H1 (cell line): ENCODE results near the gene MAPKAP1. TPM values are rescaled to one million over a fixed set of nuclear protein-coding genes. Genes with fewer than 3 reads are reported as not detected.

Experiments used
- BRCA1 ChIP-seq: IDR thresholded peaks from 2 replicates; pipeline ENCODE4 v1.6.1; 2012; ENCODE audit warnings: low read depth, low read length, improper control_type of control experiment
- CHD7 ChIP-seq: fragments of 300-600 bp; sonication (generic); IDR thresholded peaks from 2 replicates; pipeline ENCODE4 v1.7.1; 2012; ENCODE audit warnings: low read length, moderate library complexity, mild to moderate bottlenecking, inconsistent platforms; ENCODE audit not compliant: insufficient replicate concordance
- CTBP2 ChIP-seq: IDR thresholded peaks from 2 replicates; pipeline ENCODE4 v1.7.0; 2011; ENCODE audit warnings: borderline replicate concordance, mild to moderate bottlenecking, moderate library complexity, mixed read lengths, low read length; ENCODE audit not compliant: insufficient read depth, insufficient read length
- FOSL1 ChIP-seq: IDR thresholded peaks from 2 replicates; pipeline ENCODE4 v1.6.1; 2011; ENCODE audit warnings: mild to moderate bottlenecking, low read depth, low read length, moderate library complexity; ENCODE audit not compliant: insufficient read depth
- HDAC6 ChIP-seq: IDR thresholded peaks from one replicate; pipeline ENCODE4 v1.7.1; 2012; ENCODE audit warnings: low read depth, mild to moderate bottlenecking, inconsistent platforms, low read length, moderate library complexity
- KDM4A ChIP-seq: IDR thresholded peaks from one replicate; pipeline ENCODE4 v1.7.1; 2012; ENCODE audit warnings: low read depth, mild to moderate bottlenecking, moderate library complexity, low read length, inconsistent platforms; ENCODE audit not compliant: severe bottlenecking
- RAD21 ChIP-seq, 2 experiments: IDR thresholded peaks in 1 of 2; conservative IDR thresholded peaks in 1 of 2; 2 replicates each; pipeline ENCODE4 v1.6.1; 2011; ENCODE audit warnings: low read depth in 2 of 2, low read length in 2 of 2, improper control_type of control experiment in 1 of 2, inconsistent platforms in 1 of 2, mild to moderate bottlenecking in 1 of 2, moderate library complexity in 1 of 2
- SP4 ChIP-seq: IDR thresholded peaks from 2 replicates; pipeline ENCODE4 v1.6.1; 2012; ENCODE audit warnings: low read length, inconsistent platforms
- SUZ12 ChIP-seq: fragments of 200-600 bp; sonication (generic); IDR thresholded peaks from 2 replicates; pipeline ENCODE4 v1.6.1; 2012; ENCODE audit warnings: mild to moderate bottlenecking, inconsistent platforms, low read length, moderate library complexity, mixed read lengths
- TAF1 ChIP-seq: IDR thresholded peaks from 2 replicates; pipeline ENCODE4 v1.6.1; 2011; ENCODE audit warnings: mild to moderate bottlenecking, low read depth, low read length
- polyA plus RNA-seq, 7 experiments: library from polyadenylated mRNA; depleted of rRNA in 3 of 7; stranded (reverse) in 5 of 7; unstranded in 2 of 7; fragments of >200 nt in 5 of 7; fragments of 200-250 nt in 2 of 7; gene quantifications; 1 replicate in 5 of 7; 2 replicates in 1 of 7; 4 replicates in 1 of 7; pipeline versions ENCODE4 v1.2.1 to v1.2.3, GENCODE V29; 2011 to 2013; ENCODE audit warnings: missing spikeins in 2 of 7, mixed read lengths in 2 of 7
- total RNA-seq: library from RNA; stranded (reverse); fragmentation: NEBNext Ultra II Directional; extraction: Animal tissue kit (Norgen Biotek cat#: 25700); gene quantifications from 2 replicates; pipeline ENCODE4 v1.2.1, GENCODE V29; 2021
- TF ChIP-seq, protein P1 (sequence below): IDR thresholded peaks from 2 replicates; pipeline ENCODE4 v1.6.1; 2012; ENCODE audit warnings: inconsistent platforms

The MAPKAP1 gene
- total and polyA plus RNA-seq, 2 of the 8 experiments (the other 6 are each of a cell fraction or from before 2014, with no cell fraction given) = 79.2 to 140 TPM

- TF ChIP-seq CHD7 (no peak), SUZ12 (no peak), CTBP2 (no peak), RAD21 (IDR thresholded peaks at IDR 0.05 in 1 of 2, conservative IDR thresholded peaks at IDR 0.05 in 1 of 2; ENCODE audit: low read depth in 2 of 2, low read length in 2 of 2) (no peak), BRCA1 (no peak), TAF1 (no peak), KDM4A (no peak), FOSL1 (no peak), HDAC6 (no peak), SP4 (no peak)
- TF ChIP-seq, protein P1, sequence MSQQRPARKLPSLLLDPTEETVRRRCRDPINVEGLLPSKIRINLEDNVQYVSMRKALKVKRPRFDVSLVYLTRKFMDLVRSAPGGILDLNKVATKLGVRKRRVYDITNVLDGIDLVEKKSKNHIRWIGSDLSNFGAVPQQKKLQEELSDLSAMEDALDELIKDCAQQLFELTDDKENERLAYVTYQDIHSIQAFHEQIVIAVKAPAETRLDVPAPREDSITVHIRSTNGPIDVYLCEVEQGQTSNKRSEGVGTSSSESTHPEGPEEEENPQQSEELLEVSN = no peak
Observed at GRCh38 chr9:125540497-125540896, 166.5 kb downstream of the MAPKAP1 start (continued).
